H1 (cell line): ENCODE data around the gene LPCAT3. TPM values are rescaled to one million over a fixed set of nuclear protein-coding genes. Genes with fewer than 3 reads are reported as not detected.
A peak's percentile ranks its signal among the peaks of the same experiment; 100 is the strongest.

Experiments
- ASH2L ChIP-seq: fragments of 200-600, 300-600 bp; sonication (generic); IDR thresholded peaks from one replicate; pipeline ENCODE4 v1.7.1; 2017; ENCODE audit warnings: low read length
- BCL11A ChIP-seq, 2 experiments: IDR thresholded peaks; one replicate each; pipeline ENCODE4 v1.6.1; 2011; ENCODE audit warnings: low read depth in 2 of 2, low read length in 2 of 2, mild to moderate bottlenecking in 2 of 2
- CTCF ChIP-seq, 3 experiments: IDR thresholded peaks; 1 replicate in 2 of 3; 2 replicates in 1 of 3; pipeline versions ENCODE4 v1.5.1 to v1.6.1; 2011; ENCODE audit warnings: low read length in 3 of 3, mild to moderate bottlenecking in 3 of 3, inconsistent platforms in 2 of 3, low read depth in 1 of 3, moderate library complexity in 1 of 3; ENCODE audit not compliant: insufficient read depth in 1 of 3; ENCODE audit errors: control extremely low read depth in 1 of 3
- MAX ChIP-seq: IDR thresholded peaks from 2 replicates; pipeline ENCODE4 v1.6.1; 2012; ENCODE audit warnings: inconsistent platforms
- PHF8 ChIP-seq: fragments of 200-600 bp; sonication (generic); conservative IDR thresholded peaks from 2 replicates; pipeline ENCODE4 v1.7.1; 2012; ENCODE audit warnings: low read depth, mild to moderate bottlenecking, inconsistent platforms, low read length, moderate library complexity
- POLR2AphosphoS5 ChIP-seq: IDR thresholded peaks from 2 replicates; pipeline ENCODE4 v1.6.1; 2011; ENCODE audit warnings: low read depth, low read length
- RXRA ChIP-seq: IDR thresholded peaks from 2 replicates; pipeline ENCODE4 v1.6.1; 2011; ENCODE audit warnings: low read depth, mild to moderate bottlenecking, low read length, moderate library complexity; ENCODE audit not compliant: insufficient read depth
- SIN3A ChIP-seq, 2 experiments: IDR thresholded peaks in 1 of 2; conservative IDR thresholded peaks in 1 of 2; 2 replicates each; pipeline ENCODE4 v1.6.1; 2011 to 2012; ENCODE audit warnings: low read length in 2 of 2, improper control_type of control experiment in 1 of 2, low read depth in 1 of 2, mild to moderate bottlenecking in 1 of 2
- SIX5 ChIP-seq: IDR thresholded peaks from 2 replicates; pipeline ENCODE4 v1.6.1; 2011; ENCODE audit warnings: mild to moderate bottlenecking, low read depth, low read length
- SUZ12 ChIP-seq: fragments of 200-600 bp; sonication (generic); IDR thresholded peaks from 2 replicates; pipeline ENCODE4 v1.6.1; 2012; ENCODE audit warnings: mild to moderate bottlenecking, inconsistent platforms, low read length, moderate library complexity, mixed read lengths
- TBP ChIP-seq: IDR thresholded peaks from 2 replicates; pipeline ENCODE4 v1.6.1; 2011; ENCODE audit warnings: low read depth, low read length, improper control_type of control experiment
- TCF12 ChIP-seq: IDR thresholded peaks from 2 replicates; pipeline ENCODE4 v1.6.1; 2011; ENCODE audit warnings: low read depth, mild to moderate bottlenecking, low read length
- polyA plus RNA-seq, 7 experiments: library from polyadenylated mRNA; depleted of rRNA in 3 of 7; stranded (reverse) in 5 of 7; unstranded in 2 of 7; fragments of >200 nt in 5 of 7; fragments of 200-250 nt in 2 of 7; gene quantifications; 1 replicate in 5 of 7; 2 replicates in 1 of 7; 4 replicates in 1 of 7; pipeline versions ENCODE4 v1.2.1 to v1.2.3, GENCODE V29; 2011 to 2013; ENCODE audit warnings: missing spikeins in 2 of 7, mixed read lengths in 2 of 7
- total RNA-seq: library from RNA; stranded (reverse); fragmentation: NEBNext Ultra II Directional; extraction: Animal tissue kit (Norgen Biotek cat#: 25700); gene quantifications from 2 replicates; pipeline ENCODE4 v1.2.1, GENCODE V29; 2021

LPCAT3 gene
- total and polyA plus RNA-seq, 2 of the 8 experiments (the other 6 are each of a cell fraction or from before 2014, with no cell fraction given), result 55.8 to 70.4 TPM

GRCh38 chr12:6963016-6963731 lies 55.1 kb downstream of the LPCAT3 start (continued):
- TF ChIP-seq RXRA, result no peak
- TF ChIP-seq ASH2L, result no peak
- TF ChIP-seq POLR2AphosphoS5, result peak; percentile 45
- TF ChIP-seq SIN3A (conservative IDR thresholded peaks at IDR 0.05 in 1 of 2, IDR thresholded peaks at IDR 0.05 in 1 of 2; ENCODE audit: low read depth in 1 of 2, low read length in 2 of 2), result peak; percentile 58 to 76; a peak in 2 of 4 replicates
- TF ChIP-seq SUZ12, result no peak
- peak in 1 of 3 experiments; percentile 10; a peak in 1 of 4 replicates for TF ChIP-seq CTCF (IDR thresholded peaks at IDR 0.05; ENCODE audit: control extremely low read depth in 1 of 3, insufficient read depth in 1 of 3, low read depth in 1 of 3, low read length in 3 of 3)
- no peak for TF ChIP-seq BCL11A (IDR thresholded peaks at IDR 0.05; ENCODE audit: low read depth in 2 of 2, low read length in 2 of 2)
- no peak for TF ChIP-seq SIX5
- TF ChIP-seq MAX, result peak; percentile 51; the same call in 1 of the 2 replicates
- 0 out of 2 replicates have a peak, but pooled peaks have one; percentile 12 for TF ChIP-seq TBP
- peak; percentile 51; the same call in 1 of the 2 replicates for TF ChIP-seq PHF8
- peak; percentile 85; the same call in 1 of the 2 replicates for TF ChIP-seq TCF12
